Measurements from ENCODE around the gene SFXN5. TPM values are rescaled to one million over a fixed set of nuclear protein-coding genes. Genes with fewer than 3 reads are reported as not detected.

The SFXN5 gene
- total and polyA plus RNA-seq, 2 experiments from 2014 or later, result 10.0 to 16.4 TPM

- no peaks in the 10 kb centered on the region for H3K9me3 ChIP-seq (ENCODE audit: low read depth)
- no peak for DNase-seq
- no peaks in the 10 kb centered on the region for H3K27me3 ChIP-seq (replicated peaks; ENCODE audit: insufficient read depth)
- in situ Hi-C loops (cut with MboI), result no loop called here
- H3K27ac ChIP-seq, result no peak overlapping the region
- no peaks in the 10 kb centered on the region for H4K20me1 ChIP-seq (ENCODE audit: insufficient read depth)
- TF ChIP-seq EZH2 (IDR thresholded peaks at IDR 0.05; ENCODE audit: insufficient read depth, poor library complexity, severe bottlenecking) (no peak), EZH2phosphoT487 (IDR thresholded peaks at IDR 0.05; ENCODE audit: insufficient read depth, low read depth) (no peak)
- no peaks in the 10 kb centered on the region; the same call in 1 of the 2 replicates for H3K36me3 ChIP-seq (ENCODE audit: low read depth)
- H3K79me2 ChIP-seq (ENCODE audit: insufficient read depth), result no peaks in the 10 kb centered on the region
- H3K9ac ChIP-seq, result no peak overlapping the region
- H3K4me2 ChIP-seq (ENCODE audit: unreplicated experiment), result no peak overlapping the region
- H3K4me1 ChIP-seq (ENCODE audit: insufficient read depth), result no peaks in the 10 kb centered on the region; the same call in 1 of the 2 replicates
- no peak overlapping the region for H3K4me3 ChIP-seq
- WGBS, 2 experiments (ENCODE audit: low coverage in 1 of 2, low lambda C conversion rate in 2 of 2, missing lambda C conversion rate in 2 of 2), result 94 to 97% methylated on average over 11 to 12 of the region's 12 CpGs
- no peaks in the 10 kb centered on the region for H3K9me2 ChIP-seq (ENCODE audit: insufficient read depth)
- H2AFZ ChIP-seq, result no peak overlapping the region
- H3F3A ChIP-seq (ENCODE audit: insufficient read depth), result no peaks in the 10 kb centered on the region
These were observed 85.4 kb downstream of the SFXN5 start for GRCh38 chr2:72985891-72986683.

GRCh38 chr2:72985136-72985535 is 86.4 kb downstream of the SFXN5 start:
- H4K20me1 ChIP-seq (ENCODE audit: insufficient read depth), result no peaks in the 10 kb centered on the region
- 97 to 99% methylated on average over 5 of the region's 5 CpGs for WGBS, 2 experiments (ENCODE audit: low coverage in 1 of 2, low lambda C conversion rate in 2 of 2, missing lambda C conversion rate in 2 of 2)
- H3K9ac ChIP-seq, result no peak overlapping the region
- no peak overlapping the region for H3K4me3 ChIP-seq
- H3K9me3 ChIP-seq (ENCODE audit: low read depth), result no peaks in the 10 kb centered on the region
- TF ChIP-seq EZH2phosphoT487 (IDR thresholded peaks at IDR 0.05; ENCODE audit: insufficient read depth, low read depth), result no peak
- TF ChIP-seq EZH2 (IDR thresholded peaks at IDR 0.05; ENCODE audit: insufficient read depth, poor library complexity, severe bottlenecking), result no peak
- no peaks in the 10 kb centered on the region; the same call in 1 of the 2 replicates for H3K36me3 ChIP-seq (ENCODE audit: low read depth)
- H3K27ac ChIP-seq, result no peak overlapping the region
- 0 out of 2 replicates have a peak, but pooled peaks cover 3% of the 10 kb centered on the region for H3F3A ChIP-seq (ENCODE audit: insufficient read depth)
- H3K9me2 ChIP-seq (ENCODE audit: insufficient read depth), result no peaks in the 10 kb centered on the region
- no peak for DNase-seq
- H3K4me2 ChIP-seq (ENCODE audit: unreplicated experiment), result no peak overlapping the region
- no peak overlapping the region for H2AFZ ChIP-seq
- in situ Hi-C loops (cut with MboI), result no loop called here
- H3K27me3 ChIP-seq (replicated peaks; ENCODE audit: insufficient read depth), result no peaks in the 10 kb centered on the region
- H3K79me2 ChIP-seq (ENCODE audit: insufficient read depth), result no peaks in the 10 kb centered on the region
- no peaks in the 10 kb centered on the region; the same call in 1 of the 2 replicates for H3K4me1 ChIP-seq (ENCODE audit: insufficient read depth)

- H3F3A ChIP-seq (ENCODE audit: insufficient read depth), result 0 out of 2 replicates have a peak, but pooled peaks cover 6% of the 10 kb centered on the region
- 97 to 99% methylated on average over 7 of the region's 7 CpGs for WGBS, 2 experiments (ENCODE audit: low coverage in 1 of 2, low lambda C conversion rate in 2 of 2, missing lambda C conversion rate in 2 of 2)
- H3K27ac ChIP-seq, result no peak overlapping the region
- no peaks in the 10 kb centered on the region; the same call in 1 of the 2 replicates for H3K4me1 ChIP-seq (ENCODE audit: insufficient read depth)
- H3K36me3 ChIP-seq (ENCODE audit: low read depth), result no peaks in the 10 kb centered on the region; the same call in 1 of the 2 replicates
- H3K4me3 ChIP-seq, result no peak overlapping the region
- H2AFZ ChIP-seq, result no peak overlapping the region
- no peaks in the 10 kb centered on the region for H3K79me2 ChIP-seq (ENCODE audit: insufficient read depth)
- no peak for TF ChIP-seq EZH2 (IDR thresholded peaks at IDR 0.05; ENCODE audit: insufficient read depth, poor library complexity, severe bottlenecking)
- TF ChIP-seq EZH2phosphoT487 (IDR thresholded peaks at IDR 0.05; ENCODE audit: insufficient read depth, low read depth), result no peak
- H3K9me2 ChIP-seq (ENCODE audit: insufficient read depth), result no peaks in the 10 kb centered on the region
- no peak overlapping the region for H3K4me2 ChIP-seq (ENCODE audit: unreplicated experiment)
- no peaks in the 10 kb centered on the region for H3K9me3 ChIP-seq (ENCODE audit: low read depth)
- no peaks in the 10 kb centered on the region for H3K27me3 ChIP-seq (replicated peaks; ENCODE audit: insufficient read depth)
- no peaks in the 10 kb centered on the region for H4K20me1 ChIP-seq (ENCODE audit: insufficient read depth)
- no peak overlapping the region for H3K9ac ChIP-seq
- no peak for DNase-seq
- in situ Hi-C loops (cut with MboI), result no loop called here
These were observed 87.3 kb downstream of the SFXN5 start for GRCh38 chr2:72984172-72984671.

DNA sequence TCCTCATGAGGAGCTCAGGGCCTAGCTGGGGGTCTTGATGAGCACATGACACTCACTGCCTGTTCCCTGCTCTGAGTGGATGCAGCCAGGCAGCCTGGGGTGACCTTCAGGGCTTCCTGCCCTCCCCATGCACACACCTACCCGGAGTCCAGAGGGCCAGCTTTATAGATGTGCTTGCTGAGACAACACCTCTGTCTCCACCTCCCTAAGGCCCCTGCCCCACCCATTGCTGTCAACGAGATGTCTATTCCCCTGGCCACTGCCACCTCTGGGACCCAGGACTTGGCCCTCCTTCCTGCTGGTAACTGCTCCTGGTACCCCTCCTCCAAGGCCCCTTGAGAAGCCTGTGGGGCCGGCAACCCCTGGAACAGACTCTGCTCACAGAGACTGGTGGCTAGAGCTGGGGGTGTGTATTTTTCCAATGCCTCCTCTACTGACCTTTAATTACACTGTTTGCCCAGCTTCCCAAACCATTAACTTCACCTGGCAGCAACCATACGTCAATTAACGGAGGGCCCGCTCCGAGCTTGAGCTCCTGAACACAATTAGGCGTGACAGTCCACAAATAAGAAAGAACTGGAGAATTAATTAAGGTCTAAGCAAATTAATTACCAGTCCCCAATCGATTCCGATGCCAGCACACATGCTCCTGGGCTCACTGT is 87.9 kb downstream of the SFXN5 start:
- Histone ChIP-seq H4K20me1 (ENCODE audit: insufficient read depth) (no peaks in the 10 kb centered on the region), H3K27me3 (replicated peaks; ENCODE audit: insufficient read depth) (no peaks in the 10 kb centered on the region), H3K4me1 (ENCODE audit: insufficient read depth) (no peaks in the 10 kb centered on the region; the same call in 1 of the 2 replicates), H3K9me2 (ENCODE audit: insufficient read depth) (no peaks in the 10 kb centered on the region), H3K4me2 (ENCODE audit: unreplicated experiment) (no peak overlapping the region), H3K27ac (no peak overlapping the region), H3K9ac (no peak overlapping the region), H3F3A (ENCODE audit: insufficient read depth) (0 out of 2 replicates have a peak, but pooled peaks cover 6% of the 10 kb centered on the region), H3K36me3 (ENCODE audit: low read depth) (no peaks in the 10 kb centered on the region; the same call in none of the 2 replicates), H3K79me2 (ENCODE audit: insufficient read depth) (no peaks in the 10 kb centered on the region), H2AFZ (no peak overlapping the region), H3K9me3 (ENCODE audit: low read depth) (no peaks in the 10 kb centered on the region), H3K4me3 (no peak overlapping the region)
- no peak for DNase-seq
- WGBS, 2 experiments (ENCODE audit: low coverage in 1 of 2, low lambda C conversion rate in 2 of 2, missing lambda C conversion rate in 2 of 2), result 88 to 91% methylated on average over 10 of the region's 10 CpGs
- TF ChIP-seq EZH2phosphoT487 (IDR thresholded peaks at IDR 0.05; ENCODE audit: insufficient read depth, low read depth) (no peak), EZH2 (IDR thresholded peaks at IDR 0.05; ENCODE audit: insufficient read depth, poor library complexity, severe bottlenecking) (no peak)
- in situ Hi-C loops (cut with MboI), result no loop called here
